Lower lobe of right lung (tissue), 2 donors: ENCODE measurements around the gene MACO1. TPM values are rescaled to one million over a fixed set of nuclear protein-coding genes. Genes with fewer than 3 reads are reported as not detected.

Experiments used
- ATAC-seq, 2 donors: fragments of 200-7000 bp; cut with Tn5 transposase; one replicate each; pipeline ENCODE4 v1.9.1; 2020 to 2022; ENCODE audit warnings: mild to moderate bottlenecking in 2 of 2, moderate library complexity in 2 of 2
- DNase-seq: peaks from one replicate; pipeline ENCODE4 v3.0.0-alpha.2; 2020
- H3K27ac ChIP-seq: fragments of 200-600 bp; one replicate; pipeline ENCODE4 v1.8.0; 2022
- H3K27me3 ChIP-seq: fragments of 200-600 bp; one replicate; pipeline ENCODE4 v1.8.0; 2022; ENCODE audit warnings: low read depth
- H3K36me3 ChIP-seq: fragments of 200-600 bp; one replicate; pipeline ENCODE4 v1.8.0; 2022; ENCODE audit warnings: mild to moderate bottlenecking
- H3K4me1 ChIP-seq: fragments of 200-600 bp; one replicate; pipeline ENCODE4 v1.8.0; 2022
- H3K4me3 ChIP-seq: fragments of 200-600 bp; one replicate; pipeline ENCODE4 v1.8.0; 2022; ENCODE audit warnings: mild to moderate bottlenecking
- H3K9me3 ChIP-seq: fragments of 200-600 bp; one replicate; pipeline ENCODE4 v1.8.0; 2022
- CTCF ChIP-seq: fragments of 200-600 bp; IDR thresholded peaks from one replicate; pipeline ENCODE4 v1.8.0; 2022; ENCODE audit warnings: antibody characterized with exemption, mild to moderate bottlenecking
- intact Hi-C: fragments of 100-400 bp; cut with DNase I; formaldehyde crosslinking; loops from one replicate; pipeline ENCODE4 v1.11.0; 2022
- total RNA-seq: library from RNA; stranded (reverse); fragmentation: NEBNext Ultra II Directional; extraction: Animal tissue kit (Norgen Biotek cat#: 25700); gene quantifications from one replicate; pipeline ENCODE4 v1.2.1, GENCODE V29; 2021
- donor health status: DM: no; HTN: yes; CAD: no; lungs with severe emphysema.

MACO1 gene
- total RNA-seq, 1 donor from 2014 or later, result 19.7 TPM

GRCh38 chr1:25524568-25525360 is 94.1 kb downstream of the MACO1 start:
- ATAC-seq (no peak), DNase-seq (no peak)
- intact Hi-C loops, result no loop called here
- Histone ChIP-seq H3K27ac (no peak overlapping the region), H3K27me3 (no peaks in the 10 kb centered on the region), H3K4me3 (no peak overlapping the region), H3K36me3 (no peaks in the 10 kb centered on the region), H3K4me1 (no peaks in the 10 kb centered on the region), H3K9me3 (no peaks in the 10 kb centered on the region)
- TF ChIP-seq CTCF, result no peak

- ATAC-seq (no peak), DNase-seq (no peak)
- no peaks in the 10 kb centered on the region for H3K4me1 ChIP-seq
- TF ChIP-seq CTCF, result no peak
- no peak overlapping the region for H3K4me3 ChIP-seq
- no peaks in the 10 kb centered on the region for H3K27me3 ChIP-seq
- intact Hi-C loops, result no loop called here
- H3K27ac ChIP-seq, result no peak overlapping the region
- H3K36me3 ChIP-seq, result no peaks in the 10 kb centered on the region
- no peaks in the 10 kb centered on the region for H3K9me3 ChIP-seq
These were observed 94.6 kb downstream of the MACO1 start for GRCh38 chr1:25525361-25525688.

- Histone ChIP-seq H3K27me3 (no peaks in the 10 kb centered on the region), H3K27ac (no peak overlapping the region), H3K4me3 (no peak overlapping the region), H3K36me3 (no peaks in the 10 kb centered on the region), H3K9me3 (no peaks in the 10 kb centered on the region), H3K4me1 (no peaks in the 10 kb centered on the region)
- DNase-seq (no peak), ATAC-seq (no peak)
- intact Hi-C loops, result no loop called here
- no peak for TF ChIP-seq CTCF
These were observed 96.1 kb downstream of the MACO1 start for GRCh38 chr1:25526753-25527152.

GRCh38 chr1:25527226-25527846 is 96.6 kb downstream of the MACO1 start:
- no peak for ATAC-seq
- DNase-seq, result no peak
- Histone ChIP-seq H3K9me3 (no peaks in the 10 kb centered on the region), H3K4me1 (no peaks in the 10 kb centered on the region), H3K27me3 (no peaks in the 10 kb centered on the region), H3K36me3 (no peaks in the 10 kb centered on the region), H3K27ac (no peak overlapping the region), H3K4me3 (no peak overlapping the region)
- TF ChIP-seq CTCF, result no peak
- intact Hi-C loops, result no loop called here

- intact Hi-C loops, result no loop called here
- ATAC-seq, result no peak
- DNase-seq, result no peak
These were observed 97.4 kb downstream of the MACO1 start for GRCh38 chr1:25527946-25528595.

More at GRCh38 chr1:25527946-25528595, 97.4 kb downstream of the MACO1 start:
- no peaks in the 10 kb centered on the region for H3K9me3 ChIP-seq
- H3K27me3 ChIP-seq, result no peaks in the 10 kb centered on the region
- no peak for TF ChIP-seq CTCF
- no peak overlapping the region for H3K27ac ChIP-seq
- no peaks in the 10 kb centered on the region for H3K36me3 ChIP-seq
- no peak overlapping the region for H3K4me3 ChIP-seq
- H3K4me1 ChIP-seq, result no peaks in the 10 kb centered on the region
